OCI-LY7 (cell line): ENCODE measurements around the gene LPIN1. TPM values are rescaled to one million over a fixed set of nuclear protein-coding genes. Genes with fewer than 3 reads are reported as not detected.

Source experiments
- BruUV-seq: library from RNA; stranded (reverse); fragments of 400-500 nt; replicated peaks from 2 replicates; lab custom pipeline; 2021; lab: Mats Ljungman, UMichigan
- CTCF ChIA-PET: fragments of 300-600 bp; sonication (Branson Sonifier 250); formaldehyde crosslinking; loops from one replicate; lab custom pipeline; 2022; ENCODE audit warnings: antibody characterized with exemption; ENCODE audit not compliant: unreplicated experiment; lab: Charles Lee
- POLR2A ChIA-PET: fragments of 300-600 bp; sonication (Branson Sonifier 250); formaldehyde crosslinking; loops from one replicate; lab custom pipeline; 2022; ENCODE audit warnings: antibody characterized with exemption; lab: Charles Lee
- DNase-seq: peaks from one replicate; pipeline ENCODE4 v3.0.0-alpha.2; 2015; ENCODE audit warnings: low spot score
- H2AFZ ChIP-seq: fragments of 200-600 bp; sonication (generic), shearing (Covaris generic); 2 replicates; pipeline ENCODE4 v1.6.1; 2014; ENCODE audit warnings: mild to moderate bottlenecking, antibody characterized with exemption, low read length, moderate library complexity
- H3K27ac ChIP-seq: fragments of 200-600 bp; sonication (generic); 2 replicates; pipeline ENCODE4 v1.5.1; 2014; ENCODE audit warnings: mixed run types, low read depth, mild to moderate bottlenecking, moderate library complexity, low read length, inconsistent platforms; ENCODE audit not compliant: poor library complexity, severe bottlenecking
- H3K36me3 ChIP-seq: fragments of 200-600 bp; sonication (generic); 2 replicates; pipeline ENCODE4 v1.6.1; 2014; ENCODE audit warnings: mild to moderate bottlenecking, antibody characterized with exemption, low read length, moderate library complexity, mixed read lengths; ENCODE audit not compliant: insufficient read depth
- H3K4me1 ChIP-seq: fragments of 200-600 bp; sonication (generic); 2 replicates; pipeline ENCODE4 v1.5.1; 2014; ENCODE audit warnings: mild to moderate bottlenecking, low read length; ENCODE audit not compliant: insufficient read depth, poor library complexity, severe bottlenecking
- H3K4me2 ChIP-seq: fragments of 200-600 bp; sonication (generic); 2 replicates; pipeline ENCODE4 v1.6.1; 2014; ENCODE audit warnings: mild to moderate bottlenecking, low read length
- H3K4me3 ChIP-seq: fragments of 200-600 bp; sonication (generic); 2 replicates; pipeline ENCODE4 v1.5.1; 2014; ENCODE audit warnings: mild to moderate bottlenecking, low read depth, low read length; ENCODE audit not compliant: poor library complexity, severe bottlenecking
- H3K79me2 ChIP-seq: fragments of 200-600 bp; sonication (generic); 2 replicates; pipeline ENCODE4 v1.6.1; 2016; ENCODE audit warnings: low read depth, mild to moderate bottlenecking, low read length, moderate library complexity, mixed read lengths; ENCODE audit not compliant: insufficient read depth
- H3K9me2 ChIP-seq: fragments of 200-600 bp; sonication (generic); 2 replicates; pipeline ENCODE4 v1.6.1; 2016; ENCODE audit warnings: mild to moderate bottlenecking, low read length, mixed read lengths; ENCODE audit not compliant: insufficient read depth
- H3K9me3 ChIP-seq: fragments of 200-600 bp; sonication (generic); 2 replicates; pipeline ENCODE4 v1.6.1; 2014; ENCODE audit warnings: mild to moderate bottlenecking, mixed run types, low read length, mixed read lengths
- H4K20me1 ChIP-seq: fragments of 200-600 bp; sonication (generic); 2 replicates; pipeline ENCODE4 v1.6.1; 2014; ENCODE audit warnings: mild to moderate bottlenecking, antibody characterized with exemption, low read length, moderate library complexity, mixed read lengths; ENCODE audit not compliant: insufficient read depth
- EZH2phosphoT487 ChIP-seq: fragments of 200-600 bp; sonication (generic); IDR thresholded peaks from 2 replicates; pipeline ENCODE4 v1.6.1; 2018; ENCODE audit warnings: low read depth, borderline replicate concordance, mild to moderate bottlenecking, mixed run types, antibody characterized with exemption, low read length, moderate library complexity, mixed read lengths
- intact Hi-C: fragments of 100-400 bp; cut with micrococcal nuclease; formaldehyde crosslinking; loops from one replicate; pipeline ENCODE4 v1.10.0; 2022; ENCODE audit not compliant: unreplicated experiment
- total RNA-seq, 2 experiments: library from RNA; depleted of rRNA in 1 of 2; stranded (reverse); fragments of >200 nt in 1 of 2; shearing (Covaris generic) in 1 of 2; gene quantifications; 2 replicates each; pipeline ENCODE4 v1.2.3, GENCODE V29; 2014 to 2022
- TF ChIP-seq, protein P1 (sequence below): fragments of 200-600 bp; sonication (generic); conservative IDR thresholded peaks from 2 replicates; pipeline ENCODE4 v1.5.1; 2014; ENCODE audit warnings: mild to moderate bottlenecking, antibody characterized with exemption, low read length, moderate library complexity, mixed read lengths

Gene LPIN1
- total RNA-seq, 2 experiments from 2014 or later = 56.9 to 70.2 TPM

DNA sequence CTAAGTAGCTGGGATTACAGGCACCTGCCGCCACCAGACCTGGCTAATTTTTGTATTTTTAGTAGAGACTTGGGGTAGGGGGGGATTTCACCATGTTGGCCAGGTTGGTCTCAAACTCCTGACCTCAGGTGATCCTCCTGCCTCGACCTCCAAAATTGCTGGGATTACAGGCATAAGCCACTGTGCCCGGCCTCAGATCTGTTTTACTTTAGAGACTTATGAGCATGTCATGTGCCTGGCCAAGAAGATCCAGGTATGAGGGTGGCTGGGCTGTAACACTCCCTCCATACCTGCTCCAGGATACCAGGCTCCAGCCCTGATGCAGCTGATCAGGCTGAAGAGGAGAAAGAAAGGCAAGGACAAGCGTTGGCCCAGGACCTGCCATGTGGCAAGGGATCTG, 125.0 kb downstream of the LPIN1 start:
- no peaks in the 10 kb centered on the region for H3K9me2 ChIP-seq
- no peak overlapping the region for H3K4me2 ChIP-seq
- H3K4me3 ChIP-seq = no peak overlapping the region
- ChIA-PET POLR2A (no interaction called here), CTCF (no interaction called here)
- no TSS peak for BruUV-seq
- DNase-seq = no peak
- no peaks in the 10 kb centered on the region for H3K79me2 ChIP-seq
- TF ChIP-seq, protein P1, sequence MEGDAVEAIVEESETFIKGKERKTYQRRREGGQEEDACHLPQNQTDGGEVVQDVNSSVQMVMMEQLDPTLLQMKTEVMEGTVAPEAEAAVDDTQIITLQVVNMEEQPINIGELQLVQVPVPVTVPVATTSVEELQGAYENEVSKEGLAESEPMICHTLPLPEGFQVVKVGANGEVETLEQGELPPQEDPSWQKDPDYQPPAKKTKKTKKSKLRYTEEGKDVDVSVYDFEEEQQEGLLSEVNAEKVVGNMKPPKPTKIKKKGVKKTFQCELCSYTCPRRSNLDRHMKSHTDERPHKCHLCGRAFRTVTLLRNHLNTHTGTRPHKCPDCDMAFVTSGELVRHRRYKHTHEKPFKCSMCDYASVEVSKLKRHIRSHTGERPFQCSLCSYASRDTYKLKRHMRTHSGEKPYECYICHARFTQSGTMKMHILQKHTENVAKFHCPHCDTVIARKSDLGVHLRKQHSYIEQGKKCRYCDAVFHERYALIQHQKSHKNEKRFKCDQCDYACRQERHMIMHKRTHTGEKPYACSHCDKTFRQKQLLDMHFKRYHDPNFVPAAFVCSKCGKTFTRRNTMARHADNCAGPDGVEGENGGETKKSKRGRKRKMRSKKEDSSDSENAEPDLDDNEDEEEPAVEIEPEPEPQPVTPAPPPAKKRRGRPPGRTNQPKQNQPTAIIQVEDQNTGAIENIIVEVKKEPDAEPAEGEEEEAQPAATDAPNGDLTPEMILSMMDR = no peak
- TF ChIP-seq EZH2phosphoT487 = no peak
- no peaks in the 10 kb centered on the region for H3K4me1 ChIP-seq
- no peak overlapping the region for H3K27ac ChIP-seq
- H3K9me3 ChIP-seq = no peaks in the 10 kb centered on the region
- no peaks in the 10 kb centered on the region for H3K36me3 ChIP-seq
- no peak overlapping the region for H2AFZ ChIP-seq
- no peaks in the 10 kb centered on the region for H4K20me1 ChIP-seq
- intact Hi-C loops = no loop called here

DNA sequence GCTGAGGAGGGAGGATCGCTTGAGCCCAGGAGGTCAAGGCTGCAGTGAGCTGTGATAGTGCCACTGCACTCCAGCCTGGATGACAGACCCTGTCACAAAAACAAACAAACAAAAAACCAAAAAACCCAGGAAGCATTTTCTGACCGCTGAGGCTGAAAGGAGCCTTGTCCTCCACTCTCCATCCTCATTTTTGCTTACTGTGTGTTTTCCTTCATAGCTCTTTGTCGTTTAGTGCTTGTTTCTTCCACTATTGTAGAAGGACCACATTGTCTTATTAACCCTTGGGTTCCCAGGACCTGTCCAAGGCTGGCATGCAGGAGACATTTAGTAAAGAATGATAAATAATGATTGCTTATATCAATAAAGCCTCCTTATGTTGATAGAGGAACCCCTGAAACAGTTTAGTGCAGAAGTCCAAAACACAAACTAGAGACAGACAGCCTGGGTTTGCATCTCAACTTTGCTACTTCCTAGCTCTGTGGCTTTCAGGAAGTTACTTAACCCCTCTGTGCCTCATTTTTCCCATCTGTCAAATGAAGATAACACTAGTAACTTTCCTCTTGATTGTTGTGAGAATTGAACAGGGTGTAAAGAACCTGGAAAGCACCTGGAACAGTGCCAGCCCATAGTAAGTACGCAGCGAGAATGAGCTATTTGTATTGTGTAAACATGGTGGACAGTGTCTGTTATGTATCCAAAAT, 126.0 kb downstream of the LPIN1 start:
- Histone ChIP-seq H4K20me1 (no peaks in the 10 kb centered on the region), H3K4me2 (no peak overlapping the region), H3K36me3 (no peaks in the 10 kb centered on the region), H3K9me2 (no peaks in the 10 kb centered on the region), H3K79me2 (no peaks in the 10 kb centered on the region), H3K4me3 (no peak overlapping the region), H3K4me1 (no peaks in the 10 kb centered on the region), H3K27ac (no peak overlapping the region), H3K9me3 (no peaks in the 10 kb centered on the region), H2AFZ (no peak overlapping the region)
- ChIA-PET CTCF (interaction anchor here (0.6 to 1.5 kb wide), 2 partner anchors 154 to 273 kb away, joined by 3 read pairs; no protein-coding TSS in a partner anchor), POLR2A (interaction anchor here (2.0 kb wide), 1 partner anchor 9 kb away, joined by 5 read pairs; no protein-coding TSS in a partner anchor)
- no peak for DNase-seq
- intact Hi-C loops = no loop called here
- TF ChIP-seq EZH2phosphoT487 = no peak
- TF ChIP-seq, protein P1 = no peak
- BruUV-seq = no TSS peak

DNA sequence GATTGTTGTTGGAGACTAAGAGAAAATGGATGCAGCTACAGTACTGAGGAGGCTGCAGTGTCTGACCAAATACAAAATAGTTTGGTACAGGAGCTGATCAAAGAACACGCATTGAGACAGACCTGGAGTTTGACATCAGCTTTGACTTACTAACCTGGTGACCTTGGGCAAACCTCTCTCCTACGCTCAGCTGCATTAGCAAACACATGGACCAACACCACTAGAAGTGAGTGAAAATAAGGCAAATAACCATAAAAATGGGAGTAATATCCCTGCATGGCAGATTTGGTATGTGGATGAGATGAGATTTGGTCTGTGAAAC, 126.5 kb downstream of the LPIN1 start:
- CTCF ChIA-PET = interaction anchor here (1.5 kb wide), 1 partner anchor 154 kb away, joined by 3 read pairs; no protein-coding TSS in a partner anchor
- POLR2A ChIA-PET = interaction anchor here (2.0 kb wide), 1 partner anchor 10 kb away, joined by 5 read pairs; no protein-coding TSS in a partner anchor
- Histone ChIP-seq H3K4me1 (no peaks in the 10 kb centered on the region), H4K20me1 (no peaks in the 10 kb centered on the region), H3K27ac (no peak overlapping the region), H3K4me2 (no peak overlapping the region), H3K9me2 (no peaks in the 10 kb centered on the region), H3K9me3 (no peaks in the 10 kb centered on the region), H3K79me2 (no peaks in the 10 kb centered on the region), H3K36me3 (no peaks in the 10 kb centered on the region), H2AFZ (no peak overlapping the region), H3K4me3 (no peak overlapping the region)
- DNase-seq = no peak
- no peak for TF ChIP-seq EZH2phosphoT487
- TF ChIP-seq, protein P1 = no peak
- BruUV-seq = no TSS peak
- intact Hi-C loops = no loop called here
